GM12878 (cell line): ENCODE measurements around the gene UTS2.

Experiments
- BCL11A ChIP-seq: IDR thresholded peaks from 2 replicates; pipeline ENCODE4 v1.6.1; 2011; ENCODE audit warnings: low read depth, low read length
- HDGF ChIP-seq: fragments of 450-650 bp; IDR thresholded peaks from 2 replicates; pipeline ENCODE4 v1.6.1; 2016; ENCODE audit warnings: antibody characterized with exemption
- RELA ChIP-seq: fragments of 450-650 bp; IDR thresholded peaks from 2 replicates; pipeline ENCODE4 v1.8.0; 2014; ENCODE audit warnings: borderline replicate concordance; ENCODE audit not compliant: partially characterized antibody
- ZNF207 ChIP-seq: fragments of 450-650 bp; IDR thresholded peaks from 2 replicates; pipeline ENCODE4 v1.6.1; 2014; ENCODE audit warnings: antibody characterized with exemption, mild to moderate bottlenecking, borderline replicate concordance
- TF ChIP-seq, protein P1 (sequence below), 3 experiments: IDR thresholded peaks in 2 of 3; conservative IDR thresholded peaks in 1 of 3; 2 replicates each; pipeline ENCODE4 v1.5.1; 2011; ENCODE audit warnings: low read depth in 3 of 3, low read length in 3 of 3, mild to moderate bottlenecking in 3 of 3, control low read depth in 2 of 3, moderate library complexity in 2 of 3, inconsistent platforms in 1 of 3, mixed read lengths in 1 of 3; ENCODE audit not compliant: control insufficient read depth in 2 of 3, insufficient read depth in 1 of 3; ENCODE audit errors: extremely low read depth in 1 of 3
- TF ChIP-seq, protein P2 (sequence below): fragments of 450-650 bp; IDR thresholded peaks from 2 replicates; pipeline ENCODE4 v1.6.1; 2018; ENCODE audit warnings: mild to moderate bottlenecking, low read depth, moderate library complexity; ENCODE audit not compliant: partially characterized antibody

DNA sequence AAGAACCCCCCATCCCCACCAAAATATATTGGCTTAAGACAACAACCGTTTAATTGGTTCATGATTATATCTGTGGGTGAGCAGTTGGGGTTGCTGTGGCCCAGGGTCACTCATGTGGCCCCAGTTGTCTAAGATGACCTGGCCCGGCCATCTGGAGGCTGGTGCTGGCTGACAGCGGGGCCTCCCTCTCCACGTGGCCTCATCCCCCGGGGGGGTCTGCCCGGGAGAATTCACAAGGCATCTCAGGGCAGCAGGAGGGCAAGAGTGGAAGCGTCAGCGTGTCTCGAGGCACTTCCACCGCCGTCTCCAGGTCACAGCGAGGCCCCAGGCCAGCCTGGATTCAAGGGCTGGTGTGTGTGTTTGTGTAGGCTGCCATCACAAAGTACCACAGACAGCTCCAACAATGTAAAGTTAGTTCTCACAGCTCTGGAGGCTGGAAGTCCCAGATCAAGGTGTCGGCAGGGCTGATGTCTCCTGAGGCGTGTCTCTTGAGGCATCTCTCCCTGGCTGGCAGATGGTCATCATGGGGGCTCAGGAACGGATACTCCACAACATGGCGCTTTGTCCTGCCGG is 11.0 kb upstream of the UTS2 start:
- no peak for TF ChIP-seq BCL11A
- TF ChIP-seq, protein P1, sequence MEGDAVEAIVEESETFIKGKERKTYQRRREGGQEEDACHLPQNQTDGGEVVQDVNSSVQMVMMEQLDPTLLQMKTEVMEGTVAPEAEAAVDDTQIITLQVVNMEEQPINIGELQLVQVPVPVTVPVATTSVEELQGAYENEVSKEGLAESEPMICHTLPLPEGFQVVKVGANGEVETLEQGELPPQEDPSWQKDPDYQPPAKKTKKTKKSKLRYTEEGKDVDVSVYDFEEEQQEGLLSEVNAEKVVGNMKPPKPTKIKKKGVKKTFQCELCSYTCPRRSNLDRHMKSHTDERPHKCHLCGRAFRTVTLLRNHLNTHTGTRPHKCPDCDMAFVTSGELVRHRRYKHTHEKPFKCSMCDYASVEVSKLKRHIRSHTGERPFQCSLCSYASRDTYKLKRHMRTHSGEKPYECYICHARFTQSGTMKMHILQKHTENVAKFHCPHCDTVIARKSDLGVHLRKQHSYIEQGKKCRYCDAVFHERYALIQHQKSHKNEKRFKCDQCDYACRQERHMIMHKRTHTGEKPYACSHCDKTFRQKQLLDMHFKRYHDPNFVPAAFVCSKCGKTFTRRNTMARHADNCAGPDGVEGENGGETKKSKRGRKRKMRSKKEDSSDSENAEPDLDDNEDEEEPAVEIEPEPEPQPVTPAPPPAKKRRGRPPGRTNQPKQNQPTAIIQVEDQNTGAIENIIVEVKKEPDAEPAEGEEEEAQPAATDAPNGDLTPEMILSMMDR (IDR thresholded peaks at IDR 0.05 in 2 of 3, conservative IDR thresholded peaks at IDR 0.05 in 1 of 3; ENCODE audit: control insufficient read depth in 2 of 3, extremely low read depth in 1 of 3, insufficient read depth in 1 of 3, low read depth in 3 of 3, low read length in 3 of 3) = no peak
- TF ChIP-seq, protein P2, sequence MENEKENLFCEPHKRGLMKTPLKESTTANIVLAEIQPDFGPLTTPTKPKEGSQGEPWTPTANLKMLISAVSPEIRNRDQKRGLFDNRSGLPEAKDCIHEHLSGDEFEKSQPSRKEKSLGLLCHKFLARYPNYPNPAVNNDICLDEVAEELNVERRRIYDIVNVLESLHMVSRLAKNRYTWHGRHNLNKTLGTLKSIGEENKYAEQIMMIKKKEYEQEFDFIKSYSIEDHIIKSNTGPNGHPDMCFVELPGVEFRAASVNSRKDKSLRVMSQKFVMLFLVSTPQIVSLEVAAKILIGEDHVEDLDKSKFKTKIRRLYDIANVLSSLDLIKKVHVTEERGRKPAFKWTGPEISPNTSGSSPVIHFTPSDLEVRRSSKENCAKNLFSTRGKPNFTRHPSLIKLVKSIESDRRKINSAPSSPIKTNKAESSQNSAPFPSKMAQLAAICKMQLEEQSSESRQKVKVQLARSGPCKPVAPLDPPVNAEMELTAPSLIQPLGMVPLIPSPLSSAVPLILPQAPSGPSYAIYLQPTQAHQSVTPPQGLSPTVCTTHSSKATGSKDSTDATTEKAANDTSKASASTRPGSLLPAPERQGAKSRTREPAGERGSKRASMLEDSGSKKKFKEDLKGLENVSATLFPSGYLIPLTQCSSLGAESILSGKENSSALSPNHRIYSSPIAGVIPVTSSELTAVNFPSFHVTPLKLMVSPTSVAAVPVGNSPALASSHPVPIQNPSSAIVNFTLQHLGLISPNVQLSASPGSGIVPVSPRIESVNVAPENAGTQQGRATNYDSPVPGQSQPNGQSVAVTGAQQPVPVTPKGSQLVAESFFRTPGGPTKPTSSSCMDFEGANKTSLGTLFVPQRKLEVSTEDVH = no peak
- TF ChIP-seq ZNF207 = no peak
- TF ChIP-seq RELA = no peak
- TF ChIP-seq HDGF = no peak
